ENCODE data around the gene RSBN1. TPM values are rescaled to one million over a fixed set of nuclear protein-coding genes. Genes with fewer than 3 reads are reported as not detected.
A peak's percentile ranks its signal among the peaks of the same experiment; 100 is the strongest.

The RSBN1 gene
- total RNA-seq, 1 donor from 2014 or later: 15.0 TPM

DNA sequence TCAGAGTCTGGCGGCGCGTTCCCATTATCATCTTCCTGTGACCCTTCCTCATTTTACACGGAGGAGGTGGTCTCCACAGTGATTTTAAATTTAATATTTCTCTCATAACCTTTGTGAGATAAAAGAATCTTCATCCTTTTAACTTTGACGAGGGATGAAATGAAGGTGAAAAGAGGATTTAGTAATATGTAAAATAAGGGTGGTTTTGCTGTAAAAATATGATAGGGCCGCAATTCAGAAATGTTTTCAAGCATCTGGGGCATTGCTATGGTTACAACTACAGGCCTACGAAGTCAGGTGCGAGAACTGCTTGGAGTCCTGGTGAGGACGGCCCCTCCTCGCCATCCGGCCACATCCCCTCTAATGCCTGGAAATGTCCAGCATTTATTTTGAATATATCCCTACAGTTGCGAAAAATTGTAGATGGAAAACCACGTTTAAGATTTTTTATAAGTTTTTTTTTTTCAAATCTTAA, 422 bp upstream of the RSBN1 start:
- Mint-ChIP-seq H3K27me3 (ENCODE audit: unreplicated experiment) (peaks cover 9% of the 10 kb centered on the region), H3K36me3 (ENCODE audit: low read depth, unreplicated experiment) (peaks cover 6% of the 10 kb centered on the region), H3K27ac (ENCODE audit: unreplicated experiment) (peak overlapping the region; percentile 97), H3K4me3 (ENCODE audit: unreplicated experiment) (peak overlapping the region; percentile 100), H3K4me1 (ENCODE audit: unreplicated experiment) (peaks cover 6% of the 10 kb centered on the region), H3K9me3 (ENCODE audit: unreplicated experiment) (no peaks in the 10 kb centered on the region)
- DNase-seq (ENCODE audit: low spot score): no peak
- TF ChIP-seq, protein P1, sequence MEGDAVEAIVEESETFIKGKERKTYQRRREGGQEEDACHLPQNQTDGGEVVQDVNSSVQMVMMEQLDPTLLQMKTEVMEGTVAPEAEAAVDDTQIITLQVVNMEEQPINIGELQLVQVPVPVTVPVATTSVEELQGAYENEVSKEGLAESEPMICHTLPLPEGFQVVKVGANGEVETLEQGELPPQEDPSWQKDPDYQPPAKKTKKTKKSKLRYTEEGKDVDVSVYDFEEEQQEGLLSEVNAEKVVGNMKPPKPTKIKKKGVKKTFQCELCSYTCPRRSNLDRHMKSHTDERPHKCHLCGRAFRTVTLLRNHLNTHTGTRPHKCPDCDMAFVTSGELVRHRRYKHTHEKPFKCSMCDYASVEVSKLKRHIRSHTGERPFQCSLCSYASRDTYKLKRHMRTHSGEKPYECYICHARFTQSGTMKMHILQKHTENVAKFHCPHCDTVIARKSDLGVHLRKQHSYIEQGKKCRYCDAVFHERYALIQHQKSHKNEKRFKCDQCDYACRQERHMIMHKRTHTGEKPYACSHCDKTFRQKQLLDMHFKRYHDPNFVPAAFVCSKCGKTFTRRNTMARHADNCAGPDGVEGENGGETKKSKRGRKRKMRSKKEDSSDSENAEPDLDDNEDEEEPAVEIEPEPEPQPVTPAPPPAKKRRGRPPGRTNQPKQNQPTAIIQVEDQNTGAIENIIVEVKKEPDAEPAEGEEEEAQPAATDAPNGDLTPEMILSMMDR (IDR thresholded peaks at IDR 0.05; ENCODE audit: unreplicated experiment): no peak

GRCh38 chr1:113811156-113811887, 954 bp downstream of the RSBN1 start:
- peak overlapping the region; percentile 89 for H3K27ac Mint-ChIP-seq (ENCODE audit: unreplicated experiment)
- H3K27me3 Mint-ChIP-seq (ENCODE audit: unreplicated experiment): peaks cover 9% of the 10 kb centered on the region
- peaks cover 6% of the 10 kb centered on the region for H3K36me3 Mint-ChIP-seq (ENCODE audit: low read depth, unreplicated experiment)
- H3K4me1 Mint-ChIP-seq (ENCODE audit: unreplicated experiment): peaks cover 6% of the 10 kb centered on the region
- H3K4me3 Mint-ChIP-seq (ENCODE audit: unreplicated experiment): peak overlapping the region; percentile 100
- TF ChIP-seq, protein P1 (IDR thresholded peaks at IDR 0.05; ENCODE audit: unreplicated experiment): no peak
- no peaks in the 10 kb centered on the region for H3K9me3 Mint-ChIP-seq (ENCODE audit: unreplicated experiment)
- DNase-seq (ENCODE audit: low spot score): peak; percentile 15

GRCh38 chr1:113809670-113810602, 2.3 kb downstream of the RSBN1 start:
- Mint-ChIP-seq H3K27ac (ENCODE audit: unreplicated experiment) (no peak overlapping the region), H3K4me1 (ENCODE audit: unreplicated experiment) (peaks cover 6% of the 10 kb centered on the region), H3K9me3 (ENCODE audit: unreplicated experiment) (no peaks in the 10 kb centered on the region), H3K27me3 (ENCODE audit: unreplicated experiment) (peaks cover 9% of the 10 kb centered on the region), H3K4me3 (ENCODE audit: unreplicated experiment) (peak overlapping the region; percentile 85), H3K36me3 (ENCODE audit: low read depth, unreplicated experiment) (peaks cover 6% of the 10 kb centered on the region)
- DNase-seq (ENCODE audit: low spot score): no peak
- TF ChIP-seq, protein P1 (IDR thresholded peaks at IDR 0.05; ENCODE audit: unreplicated experiment): no peak

- peaks cover 9% of the 10 kb centered on the region for H3K27me3 Mint-ChIP-seq (ENCODE audit: unreplicated experiment)
- no peak overlapping the region for H3K4me3 Mint-ChIP-seq (ENCODE audit: unreplicated experiment)
- TF ChIP-seq, protein P1 (IDR thresholded peaks at IDR 0.05; ENCODE audit: unreplicated experiment): no peak
- no peak overlapping the region for H3K27ac Mint-ChIP-seq (ENCODE audit: unreplicated experiment)
- peaks cover 12% of the 10 kb centered on the region for H3K4me1 Mint-ChIP-seq (ENCODE audit: unreplicated experiment)
- no peak for DNase-seq (ENCODE audit: low spot score)
- H3K36me3 Mint-ChIP-seq (ENCODE audit: low read depth, unreplicated experiment): peaks cover 6% of the 10 kb centered on the region
- H3K9me3 Mint-ChIP-seq (ENCODE audit: unreplicated experiment): no peaks in the 10 kb centered on the region
These were observed 3.7 kb downstream of the RSBN1 start for GRCh38 chr1:113808450-113809195.
